Measurements from ENCODE around the gene PARVB.

- TF ChIP-seq SIX5 (IDR thresholded peaks at IDR 0.05; ENCODE audit: low read depth, low read length, severe bottlenecking) (no peak), CTCF (IDR thresholded peaks at IDR 0.05 in 2 of 3, conservative IDR thresholded peaks at IDR 0.05 in 1 of 3; ENCODE audit: control insufficient read depth in 2 of 3, extremely low read depth in 1 of 3, insufficient read depth in 1 of 3, low read depth in 3 of 3, low read length in 3 of 3) (no peak), POLR2A (IDR thresholded peaks at IDR 0.05; ENCODE audit: low read depth, low read length) (no peak), USF2 (IDR thresholded peaks at IDR 0.05; ENCODE audit: borderline replicate concordance, low read depth, low read length) (no peak), EP300 (IDR thresholded peaks at IDR 0.05; ENCODE audit: borderline replicate concordance in 1 of 2, control insufficient read depth in 1 of 2, low read depth in 2 of 2, low read length in 2 of 2) (no peak), KDM1A (IDR thresholded peaks at IDR 0.05; ENCODE audit: borderline replicate concordance) (no peak), RAD21 (IDR thresholded peaks at IDR 0.05; ENCODE audit: insufficient read depth, low read depth, low read length) (no peak), SIN3A (IDR thresholded peaks at IDR 0.05; ENCODE audit: low read depth, low read length) (no peak)
Observed at GRCh38 chr22:44030702-44031082, 6.6 kb downstream of the PARVB start.

All from GM12878 (cell line).